NOMO-1 (cell line): ENCODE data around the gene KRTAP6-2.

Experiments
- DNase-seq, 2 experiments: peaks; one replicate each; lab custom pipeline; 2025; ENCODE audit not compliant: unreplicated experiment in 2 of 2; lab: John Stamatoyannopoulos, UW

The KRTAP6-2 gene

DNA sequence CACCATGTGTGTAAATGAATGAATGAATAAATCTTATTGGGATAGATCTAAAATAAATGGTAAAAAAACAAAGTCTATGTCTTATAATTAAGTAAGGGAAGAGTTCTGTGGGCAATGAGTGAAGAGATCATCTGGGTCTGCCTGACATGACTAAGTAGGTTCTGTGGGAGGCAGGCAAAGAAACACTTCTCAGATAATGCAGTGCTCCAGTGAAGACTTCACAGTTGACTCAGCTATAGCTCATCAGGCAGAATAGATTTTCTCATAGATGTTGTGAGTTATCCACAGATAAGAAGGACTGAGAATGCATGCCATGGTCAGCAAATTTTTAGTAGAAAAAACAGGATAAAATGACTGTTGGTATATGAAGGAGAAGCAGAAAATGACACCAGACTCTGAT lies 20.9 kb downstream of the KRTAP6-2 start:
- no peak for DNase-seq

- DNase-seq = no peak
Measured at GRCh38 chr21:30567617-30568016, 31.1 kb downstream of the KRTAP6-2 start.

DNA sequence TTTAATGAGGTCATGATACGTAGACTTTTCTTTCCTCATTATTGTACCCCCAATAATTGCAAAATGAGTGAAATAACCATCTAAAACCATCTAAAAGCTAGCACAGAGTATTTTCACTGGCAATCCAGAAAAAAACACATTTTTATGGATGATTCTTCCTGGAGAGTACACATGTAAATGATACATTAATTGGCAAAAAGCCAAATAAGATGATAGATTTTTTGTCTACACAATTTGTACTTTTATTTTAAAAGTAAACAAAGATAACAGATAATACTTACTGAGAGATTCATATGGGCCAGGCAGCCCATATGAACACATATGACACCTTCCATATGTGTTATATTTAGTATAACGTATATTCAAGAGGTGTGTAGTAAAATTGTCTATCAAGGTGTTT lies 35.1 kb downstream of the KRTAP6-2 start:
- DNase-seq = no peak

GRCh38 chr21:30563072-30563471 lies 35.6 kb downstream of the KRTAP6-2 start:
- DNase-seq = no peak

GRCh38 chr21:30561957-30562356 lies 36.7 kb downstream of the KRTAP6-2 start:
- no peak for DNase-seq

GRCh38 chr21:30561264-30561895 lies 37.3 kb downstream of the KRTAP6-2 start, which contains the start of gene KRTAP19-7:
Gene KRTAP19-7 (minus strand): TSS chr21:30561314. CDS start chr21:30561289, 25 bp downstream.
- DNase-seq = no peak

- no peak for DNase-seq
Measured at GRCh38 chr21:30555095-30555494, 43.6 kb downstream of the KRTAP6-2 start.

DNA sequence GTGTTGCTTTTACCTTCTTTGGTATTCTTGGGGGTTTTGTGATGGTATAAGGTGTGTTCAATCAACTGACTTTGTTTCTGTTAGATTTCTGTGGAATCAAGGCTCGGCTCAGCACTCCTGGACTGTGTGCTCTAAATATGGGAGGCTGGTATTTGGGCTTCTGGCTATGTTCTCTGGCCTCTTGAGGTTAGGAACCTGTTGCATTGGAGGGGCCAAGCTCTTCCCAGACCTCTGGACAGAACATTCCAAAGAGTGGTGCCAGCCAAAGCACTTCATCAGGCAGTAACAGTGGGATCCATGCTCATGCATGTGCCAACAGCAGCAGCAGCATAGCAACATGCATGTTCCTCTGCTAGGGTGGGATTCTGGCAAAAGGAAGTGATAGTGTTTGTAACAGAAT lies 45.9 kb downstream of the KRTAP6-2 start:
- DNase-seq = no peak
